Right renal cortex interstitium (tissue), 3 donors: ENCODE measurements around the gene PRR11. TPM values are rescaled to one million over a fixed set of nuclear protein-coding genes. Genes with fewer than 3 reads are reported as not detected.
"Not testable (repeated sequence)": the region's sequence is repeated elsewhere in the genome, so short reads cannot be mapped to it uniquely, and the experiment has no call there.

ENCODE experiments used
- DNase-seq, 3 donors: peaks; one replicate each; pipeline ENCODE4 v3.0.0-alpha.2; 2013; ENCODE audit warnings: low read depth in 3 of 3, low spot score in 2 of 3
- polyA plus RNA-seq, 3 donors: library from polyadenylated mRNA; unstranded; fragments of 120-200 nt; gene quantifications; one replicate each; pipeline ENCODE4 v1.2.1, GENCODE V29; 2013; ENCODE audit not compliant: insufficient read length in 3 of 3

Gene PRR11
- 10 to 100 TPM; 18.1 to 19.2 (median 18.9) TPM for polyA plus RNA-seq

DNA sequence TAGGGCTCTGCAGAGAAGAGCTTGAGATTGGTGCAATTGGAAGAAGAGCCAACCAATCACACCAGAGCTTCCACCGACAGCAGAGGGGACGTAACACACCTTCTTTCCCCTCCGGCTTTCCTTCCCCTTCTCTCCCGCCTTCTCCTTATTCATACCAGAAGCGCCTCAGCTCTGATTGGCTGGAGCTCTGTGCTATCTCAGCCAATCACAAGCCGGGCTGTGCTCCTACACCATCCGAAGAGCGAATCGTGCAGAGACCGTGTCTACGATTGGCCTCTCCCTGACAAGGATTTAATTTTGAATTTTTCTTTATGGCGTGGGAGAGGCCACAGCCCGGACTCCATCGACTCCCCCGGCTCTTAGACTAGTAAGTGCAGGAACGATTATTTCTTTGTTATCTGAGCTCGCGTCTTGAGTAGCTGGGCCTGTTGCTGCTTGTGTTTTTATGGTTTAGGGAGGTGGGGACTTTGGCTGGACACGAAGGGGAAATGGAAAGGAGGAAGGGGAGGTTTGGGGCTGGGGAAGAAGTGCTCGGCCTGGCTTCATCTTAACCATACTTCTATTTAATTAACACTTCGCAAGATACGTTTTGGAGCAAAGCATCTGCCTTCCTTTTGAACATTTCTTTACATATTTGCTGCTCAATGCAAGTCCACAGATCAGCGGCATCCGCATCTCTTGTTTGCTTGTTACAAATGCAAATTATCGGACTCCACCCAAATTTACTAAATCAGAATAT, at the start of gene PRR11:
TSS of gene PRR11 (plus strand) at position 308 of the 739 bp plus-strand sequence. CDS start 14,007 bp downstream, outside the sequence.
- DNase-seq, result no peak

DNA sequence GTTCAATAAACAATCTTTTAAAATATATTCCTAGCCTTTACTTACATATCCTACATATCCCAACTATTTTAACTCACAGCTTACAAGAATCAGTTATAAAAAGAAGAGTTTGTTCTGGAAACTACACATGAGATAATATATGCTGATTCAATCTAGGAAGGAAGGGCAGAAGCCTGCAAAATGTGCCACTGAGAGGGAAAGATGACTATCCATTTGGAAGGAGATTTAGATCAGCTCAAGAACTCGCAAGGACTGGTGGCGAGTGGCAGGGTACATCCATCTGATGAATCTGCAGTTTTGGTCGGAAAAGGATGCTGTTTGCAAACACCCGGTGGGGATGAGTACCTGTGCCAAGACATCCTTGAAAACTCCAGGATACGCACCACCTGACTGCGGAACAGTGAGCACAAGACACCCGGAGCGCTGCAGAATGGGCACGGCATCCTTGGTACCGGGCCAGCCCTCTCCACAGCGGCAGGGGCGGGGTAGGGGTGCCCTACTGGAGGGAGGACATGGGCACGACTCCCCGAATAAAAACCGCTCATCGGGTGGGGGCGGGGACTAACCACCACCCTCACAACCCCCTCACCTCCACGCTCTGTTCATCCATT, 49.6 kb upstream of the PRR11 start:
- no peak for DNase-seq

- peak; percentile 95 to 97 (median 96) for DNase-seq
These were observed 48.9 kb upstream of the PRR11 start, which contains the start of gene TRIM37 for GRCh38 chr17:59106463-59107305. TSS of gene TRIM37 (minus strand) at chr17:59106880. CDS start at chr17:59106461, 419 bp downstream.

- DNase-seq, result no peak
These were observed 48.3 kb upstream of the PRR11 start for GRCh38 chr17:59107306-59107670.

GRCh38 chr17:59108400-59109102, 47.0 kb upstream of the PRR11 start:
- no peak for DNase-seq

- no peak for DNase-seq
These were observed 44.6 kb upstream of the PRR11 start for GRCh38 chr17:59110973-59111372.

GRCh38 chr17:59111539-59111938, 44.0 kb upstream of the PRR11 start:
- DNase-seq, result no peak

- no peak for DNase-seq
These were observed 40.1 kb upstream of the PRR11 start for GRCh38 chr17:59115474-59115873.

DNA sequence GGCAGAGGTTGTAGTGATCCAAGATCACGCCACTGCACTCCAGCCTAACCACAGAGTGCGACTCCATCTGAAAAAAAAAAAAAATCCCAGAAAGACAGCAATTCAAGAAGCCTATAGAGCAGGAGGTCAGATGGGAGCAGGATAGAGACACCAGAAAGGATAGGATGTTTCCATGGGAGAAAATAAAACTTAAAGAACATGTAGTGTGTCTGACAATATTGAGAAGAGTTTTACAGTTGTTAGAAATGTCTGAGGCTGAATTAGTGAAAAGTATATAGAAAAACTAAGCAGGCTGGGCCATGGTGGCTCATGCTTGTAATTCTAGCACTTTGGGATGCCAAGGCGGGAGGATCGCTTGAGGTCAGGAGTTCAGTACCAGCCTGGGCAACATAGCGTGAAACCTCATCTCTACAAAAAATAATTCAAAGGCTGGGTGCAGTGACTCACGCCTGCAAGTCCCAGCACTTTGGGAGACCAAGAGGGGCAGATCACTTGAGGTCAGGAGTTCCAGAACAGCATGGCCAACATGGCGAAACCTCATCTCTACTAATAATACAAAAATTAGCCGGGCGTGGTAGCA, 33.6 kb upstream of the PRR11 start:
- no peak for DNase-seq

DNA sequence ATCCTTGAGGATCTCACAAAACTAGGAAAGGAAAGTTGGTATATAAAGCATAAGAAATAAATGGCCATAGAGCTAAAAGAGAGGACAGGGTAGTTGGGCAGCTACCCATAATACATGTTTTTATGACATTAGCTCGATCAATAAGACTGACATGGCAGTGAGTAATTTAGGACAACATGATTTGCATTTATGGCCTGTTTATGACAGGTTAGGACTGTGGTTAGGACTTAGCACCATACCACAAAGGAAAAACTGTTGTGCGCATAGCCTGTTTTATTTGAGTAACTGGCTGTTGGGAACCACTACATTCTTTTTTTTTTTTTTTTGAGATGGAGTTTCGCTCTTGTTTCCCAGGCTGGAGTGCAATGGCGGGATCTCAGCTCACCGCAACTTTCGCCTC, 30.9 kb upstream of the PRR11 start:
- no peak for DNase-seq

DNA sequence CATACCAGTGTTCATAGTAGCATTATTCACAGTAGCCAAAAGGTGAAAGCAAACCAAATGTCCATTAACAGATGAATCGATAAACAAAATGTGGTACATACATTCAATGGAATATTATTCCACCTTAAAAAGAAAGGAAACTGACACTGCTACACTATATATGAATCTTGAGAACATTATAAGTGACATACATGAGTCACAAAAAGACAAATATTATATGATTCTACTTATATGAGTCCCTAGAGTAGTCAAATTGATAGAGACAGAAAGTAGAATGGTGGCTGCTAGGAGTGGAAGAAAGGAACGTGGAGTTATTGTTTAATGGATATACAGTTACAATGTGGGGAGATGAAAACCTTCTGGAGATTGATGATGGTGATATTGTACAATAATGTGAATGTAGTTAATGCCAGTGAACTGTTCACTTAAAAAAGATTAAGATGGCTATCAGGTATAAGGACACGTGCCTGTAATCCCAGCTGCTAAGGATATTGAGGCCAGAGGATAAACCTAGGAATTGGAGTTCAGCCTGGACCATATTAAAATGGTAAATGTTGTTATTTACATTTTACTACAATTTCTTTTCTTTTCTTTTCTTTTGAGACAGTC, 28.6 kb upstream of the PRR11 start:
- DNase-seq, result no peak

DNA sequence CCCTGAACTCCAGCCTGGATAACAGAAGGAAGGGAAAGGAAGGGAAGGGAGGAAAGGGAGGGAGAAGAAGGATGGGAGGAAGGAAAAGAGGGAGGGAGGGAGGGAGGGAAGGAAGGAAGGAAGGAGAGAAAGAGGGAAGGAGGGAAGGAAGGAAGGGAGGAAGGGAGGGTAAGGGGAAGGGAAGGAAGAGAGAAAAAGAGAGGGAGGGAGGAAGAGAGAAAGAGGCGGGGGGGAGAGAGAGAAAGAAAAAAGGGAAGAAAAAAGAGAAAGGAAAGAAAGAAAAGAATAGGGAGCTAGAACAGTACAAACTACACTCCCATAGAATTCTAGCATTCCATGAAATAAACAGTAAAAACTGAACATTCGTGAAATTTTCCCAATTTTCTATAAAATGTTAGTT, 25.7 kb upstream of the PRR11 start:
- DNase-seq, result no peak

GRCh38 chr17:59131131-59131530, 24.4 kb upstream of the PRR11 start:
- no peak for DNase-seq

DNA sequence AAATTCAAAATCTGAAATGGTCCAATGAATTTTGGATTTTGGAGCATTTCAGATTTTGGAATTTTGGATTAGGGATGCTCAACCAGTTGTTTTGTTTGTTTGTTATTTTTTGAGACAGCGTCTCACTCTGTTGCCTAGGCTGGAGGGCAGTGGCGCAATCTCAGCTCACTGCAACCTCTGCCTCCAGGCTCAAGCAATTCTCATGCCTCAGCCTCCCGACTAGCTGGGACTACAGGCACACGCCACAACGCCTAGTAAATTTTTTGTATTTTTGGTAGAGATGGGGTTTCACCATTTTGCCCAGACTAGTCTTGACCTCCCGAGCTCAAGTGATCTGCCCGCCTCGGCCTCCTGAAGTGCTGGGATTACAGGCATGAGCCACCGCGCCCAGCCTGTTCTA, 17.2 kb upstream of the PRR11 start:
- DNase-seq, result not testable (repeated sequence)

GRCh38 chr17:59139939-59140338, 15.6 kb upstream of the PRR11 start:
- no peak for DNase-seq

- no peak for DNase-seq
These were observed 13.7 kb upstream of the PRR11 start for GRCh38 chr17:59141860-59142259.

DNA sequence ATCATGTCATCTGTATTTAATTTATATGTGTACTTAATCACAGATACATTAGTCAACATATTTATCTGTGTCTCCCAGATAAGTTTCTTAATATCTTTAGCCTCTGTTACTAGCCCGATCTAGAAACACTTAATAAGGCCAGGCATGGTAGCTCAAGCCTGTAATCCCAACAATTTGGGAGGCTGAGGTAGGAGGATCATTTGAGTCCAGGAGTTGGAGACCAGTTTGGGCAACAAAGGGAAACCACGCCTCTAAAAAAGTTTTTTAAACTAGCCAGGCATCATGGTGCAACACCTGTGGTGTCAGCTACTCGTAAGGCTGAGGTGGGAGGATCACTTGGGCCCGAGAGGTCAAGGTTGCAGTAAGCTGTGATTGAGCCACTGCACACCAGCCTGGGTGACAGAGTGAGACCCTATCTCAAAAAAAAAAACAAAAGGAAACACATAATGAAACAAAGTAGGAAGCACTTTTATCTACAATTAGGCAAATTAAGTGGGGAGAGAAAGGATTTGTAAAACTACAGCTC, 9.9 kb upstream of the PRR11 start:
- DNase-seq, result no peak

DNA sequence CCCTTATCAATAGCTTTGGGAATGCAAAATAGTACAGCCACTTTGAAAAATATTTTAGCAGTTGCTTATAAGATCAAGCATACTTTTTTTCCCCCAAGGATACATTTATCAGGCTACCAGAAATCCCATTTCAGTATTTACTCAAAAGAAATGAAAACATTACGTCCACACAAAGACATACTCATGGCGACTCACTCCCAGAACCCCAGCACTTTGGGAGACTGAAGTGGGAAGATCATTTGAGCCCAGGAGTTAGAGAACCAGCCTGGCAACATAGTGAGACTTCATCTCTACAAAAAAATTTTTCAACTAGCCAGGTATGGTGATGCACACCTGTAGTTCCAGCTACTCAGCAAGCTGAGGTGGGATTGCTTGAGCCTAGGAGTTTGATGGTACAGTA, 6.5 kb upstream of the PRR11 start:
- DNase-seq, result no peak

GRCh38 chr17:59149841-59150511, 5.6 kb upstream of the PRR11 start:
- no peak for DNase-seq
